Ishikawa (cell line): ENCODE measurements around the gene ZNF532.

Experiments
- CEBPB ChIP-seq: IDR thresholded peaks from 2 replicates; pipeline ENCODE4 v1.6.1; 2012
- EGR1 ChIP-seq: IDR thresholded peaks from 2 replicates; pipeline ENCODE4 v1.6.1; 2012
- FOXM1 ChIP-seq: IDR thresholded peaks from 2 replicates; pipeline ENCODE4 v1.6.1; 2012; ENCODE audit warnings: low read depth, borderline replicate concordance
- RAD21 ChIP-seq: IDR thresholded peaks from 2 replicates; pipeline ENCODE4 v1.6.1; 2012; ENCODE audit warnings: low read depth
- TEAD4 ChIP-seq: IDR thresholded peaks from 2 replicates; pipeline ENCODE4 v1.6.1; 2012
- TF ChIP-seq, protein P1 (sequence below): IDR thresholded peaks from 2 replicates; pipeline ENCODE4 v1.6.1; 2012; ENCODE audit warnings: low read depth, mild to moderate bottlenecking

DNA sequence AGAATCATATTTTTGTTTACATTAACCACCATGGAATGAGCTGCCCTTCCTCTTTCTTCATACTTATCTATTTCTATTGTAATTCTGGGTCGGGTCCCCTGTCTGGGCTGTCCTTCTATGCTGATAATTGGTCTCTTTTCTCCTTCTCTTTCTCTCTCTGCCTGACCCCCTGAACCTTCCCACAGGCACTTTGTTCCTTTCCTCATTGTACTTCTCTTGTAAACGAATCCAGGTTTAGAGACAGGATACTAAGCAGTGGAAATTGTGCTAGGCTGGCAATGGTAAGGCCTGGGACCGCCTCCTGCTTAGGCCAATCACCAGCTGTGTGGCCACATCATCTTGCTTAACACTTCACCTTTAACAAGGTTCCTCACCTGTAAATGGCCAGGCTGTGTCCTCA is 137.0 kb downstream of the ZNF532 start:
- TF ChIP-seq TEAD4: no peak
- TF ChIP-seq FOXM1: no peak
- no peak for TF ChIP-seq EGR1
- TF ChIP-seq RAD21: no peak
- TF ChIP-seq, protein P1, sequence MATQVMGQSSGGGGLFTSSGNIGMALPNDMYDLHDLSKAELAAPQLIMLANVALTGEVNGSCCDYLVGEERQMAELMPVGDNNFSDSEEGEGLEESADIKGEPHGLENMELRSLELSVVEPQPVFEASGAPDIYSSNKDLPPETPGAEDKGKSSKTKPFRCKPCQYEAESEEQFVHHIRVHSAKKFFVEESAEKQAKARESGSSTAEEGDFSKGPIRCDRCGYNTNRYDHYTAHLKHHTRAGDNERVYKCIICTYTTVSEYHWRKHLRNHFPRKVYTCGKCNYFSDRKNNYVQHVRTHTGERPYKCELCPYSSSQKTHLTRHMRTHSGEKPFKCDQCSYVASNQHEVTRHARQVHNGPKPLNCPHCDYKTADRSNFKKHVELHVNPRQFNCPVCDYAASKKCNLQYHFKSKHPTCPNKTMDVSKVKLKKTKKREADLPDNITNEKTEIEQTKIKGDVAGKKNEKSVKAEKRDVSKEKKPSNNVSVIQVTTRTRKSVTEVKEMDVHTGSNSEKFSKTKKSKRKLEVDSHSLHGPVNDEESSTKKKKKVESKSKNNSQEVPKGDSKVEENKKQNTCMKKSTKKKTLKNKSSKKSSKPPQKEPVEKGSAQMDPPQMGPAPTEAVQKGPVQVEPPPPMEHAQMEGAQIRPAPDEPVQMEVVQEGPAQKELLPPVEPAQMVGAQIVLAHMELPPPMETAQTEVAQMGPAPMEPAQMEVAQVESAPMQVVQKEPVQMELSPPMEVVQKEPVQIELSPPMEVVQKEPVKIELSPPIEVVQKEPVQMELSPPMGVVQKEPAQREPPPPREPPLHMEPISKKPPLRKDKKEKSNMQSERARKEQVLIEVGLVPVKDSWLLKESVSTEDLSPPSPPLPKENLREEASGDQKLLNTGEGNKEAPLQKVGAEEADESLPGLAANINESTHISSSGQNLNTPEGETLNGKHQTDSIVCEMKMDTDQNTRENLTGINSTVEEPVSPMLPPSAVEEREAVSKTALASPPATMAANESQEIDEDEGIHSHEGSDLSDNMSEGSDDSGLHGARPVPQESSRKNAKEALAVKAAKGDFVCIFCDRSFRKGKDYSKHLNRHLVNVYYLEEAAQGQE: no peak
- TF ChIP-seq CEBPB: no peak
